Mucosa of gallbladder (tissue), 1 donor: ENCODE data around the gene EMC10. TPM values are rescaled to one million over a fixed set of nuclear protein-coding genes. Genes with fewer than 3 reads are reported as not detected.
"Not testable (repeated sequence)": the region's sequence is repeated elsewhere in the genome, so short reads cannot be mapped to it uniquely, and the experiment has no call there.

Source experiments
- DNase-seq: peaks from one replicate; pipeline ENCODE4 v3.0.0-alpha.2; 2020; ENCODE audit warnings: low spot score
- total RNA-seq: library from RNA; stranded (reverse); gene quantifications from one replicate; pipeline ENCODE4 v1.2.1, GENCODE V29; 2021
- donor health status: DM: no; HTN: no; CAD: no.

The EMC10 gene
- total RNA-seq, 1 donor from 2014 or later = 182 TPM

GRCh38 chr19:50513746-50514345 lies 37.5 kb downstream of the EMC10 start, which contains the start of gene ASPDH:
ASPDH (minus strand) TSS chr19:50513913; CDS start chr19:50513823, 90 bp downstream.
- no peak for DNase-seq

DNA sequence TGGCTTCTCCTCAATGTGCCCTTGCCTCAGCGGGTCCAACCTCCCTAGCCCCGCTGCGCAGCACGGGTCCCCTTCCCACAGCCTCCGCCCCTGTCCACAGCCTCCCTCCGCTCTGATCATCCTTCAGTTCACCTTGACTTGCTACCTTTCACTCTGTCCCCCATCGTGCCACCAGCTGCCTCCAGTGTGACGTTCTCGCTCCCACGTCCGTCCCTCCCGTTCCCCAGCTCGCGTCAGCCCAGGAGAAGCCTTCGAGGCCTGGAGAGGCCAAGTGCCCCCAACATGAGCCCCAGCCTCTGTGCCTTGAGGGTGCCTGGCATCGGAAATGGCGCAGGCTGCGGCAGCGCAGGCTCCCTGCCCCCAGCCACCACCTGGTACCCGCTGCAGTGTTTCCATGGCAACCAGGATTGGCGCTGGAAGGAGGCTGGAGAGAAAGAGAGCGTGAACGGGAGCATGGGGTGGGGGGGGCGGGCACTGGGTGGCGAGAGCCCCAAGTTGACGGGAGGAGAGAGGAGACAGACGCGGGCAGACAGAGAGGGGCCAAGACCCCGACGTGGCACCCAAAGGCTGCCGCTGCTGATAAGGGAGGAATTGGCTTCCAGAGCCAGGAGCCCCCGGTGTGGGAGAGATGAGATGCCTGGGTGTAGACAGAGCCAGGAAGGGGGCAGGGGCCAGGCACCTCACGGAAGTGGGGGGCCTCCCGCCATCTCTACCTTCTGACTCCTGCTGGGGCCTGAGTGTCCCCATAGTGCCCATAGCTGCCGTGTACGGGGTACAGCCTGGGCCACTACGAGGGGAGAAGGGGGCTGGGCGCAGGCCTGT lies 38.2 kb downstream of the EMC10 start:
- DNase-seq = no peak

DNA sequence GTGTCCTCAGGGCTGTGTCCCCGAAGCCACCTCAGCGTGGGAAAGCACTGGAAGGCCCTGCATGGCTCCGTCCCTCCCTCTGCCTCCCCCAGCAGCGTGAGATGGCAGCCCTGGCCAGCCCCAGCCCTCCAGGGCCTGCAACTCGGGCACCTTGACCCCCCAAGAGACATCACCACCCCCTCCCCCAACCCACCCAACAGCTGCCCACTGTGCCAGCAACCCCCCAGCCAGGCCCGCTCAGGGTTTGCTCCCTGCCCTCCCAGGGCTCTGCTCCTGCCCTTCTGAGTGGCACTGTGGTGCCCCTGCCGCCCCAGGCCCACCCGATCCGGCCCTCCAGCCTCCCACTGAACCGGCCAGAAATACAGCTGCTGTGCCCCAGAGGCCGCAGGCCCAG lies 38.9 kb downstream of the EMC10 start:
- DNase-seq = no peak

GRCh38 chr19:50516456-50516855 lies 40.1 kb downstream of the EMC10 start:
- DNase-seq = no peak

DNA sequence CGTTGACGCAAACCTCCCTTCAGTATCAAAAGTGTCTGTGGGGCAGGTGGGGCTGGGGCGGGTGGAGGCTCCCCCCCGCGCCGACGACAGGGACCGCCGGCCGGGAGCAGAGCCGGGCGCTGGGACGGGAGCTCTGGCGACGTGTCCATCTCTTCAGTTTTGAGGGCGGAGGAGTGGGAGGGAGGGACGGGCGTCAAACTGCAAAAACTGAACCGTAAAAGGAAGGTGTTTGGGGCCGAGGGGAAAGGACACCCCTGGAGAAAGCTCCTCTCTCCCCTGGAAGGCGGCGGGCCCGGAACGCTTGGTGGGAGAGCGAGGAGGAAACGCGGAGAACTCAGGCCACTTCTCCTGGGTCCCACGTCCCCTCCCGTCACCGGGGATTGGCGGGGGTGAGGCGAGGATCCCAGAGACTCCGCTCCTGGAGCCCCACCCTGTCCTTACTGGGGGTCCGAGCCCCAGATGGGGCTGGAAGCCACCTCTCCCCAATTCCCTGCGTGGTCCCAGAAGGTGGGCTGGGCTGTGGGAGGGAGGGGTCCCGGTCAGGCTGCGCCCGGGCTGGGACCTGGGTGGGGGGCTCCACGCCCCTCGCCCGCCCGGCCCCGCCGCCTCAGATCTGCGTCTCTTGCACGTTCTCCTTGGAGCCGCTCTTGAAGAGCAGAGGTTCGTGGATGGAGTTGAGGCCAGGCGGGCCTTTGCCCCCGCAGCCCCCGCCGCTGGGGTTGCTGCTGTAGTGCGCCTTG lies 40.8 kb downstream of the EMC10 start:
- no peak for DNase-seq

DNA sequence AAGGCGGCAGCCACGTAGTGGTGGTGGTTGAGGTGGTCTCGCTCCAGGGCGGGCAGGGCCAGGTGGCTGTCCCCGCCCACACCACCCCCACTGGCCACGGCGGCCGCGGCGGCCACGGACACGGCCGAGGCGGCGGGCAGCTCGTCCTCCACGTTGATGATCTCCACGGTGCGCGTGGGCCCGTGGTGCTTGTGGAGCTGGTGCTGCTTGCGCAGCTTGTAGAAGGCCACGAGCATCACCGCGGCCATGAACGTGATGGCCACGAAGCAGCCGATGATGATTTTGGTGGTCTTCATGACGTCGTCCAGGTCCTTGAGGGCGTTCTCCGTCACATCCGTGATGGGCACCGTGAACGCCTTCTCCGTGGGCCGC lies 41.4 kb downstream of the EMC10 start:
- no peak for DNase-seq

DNA sequence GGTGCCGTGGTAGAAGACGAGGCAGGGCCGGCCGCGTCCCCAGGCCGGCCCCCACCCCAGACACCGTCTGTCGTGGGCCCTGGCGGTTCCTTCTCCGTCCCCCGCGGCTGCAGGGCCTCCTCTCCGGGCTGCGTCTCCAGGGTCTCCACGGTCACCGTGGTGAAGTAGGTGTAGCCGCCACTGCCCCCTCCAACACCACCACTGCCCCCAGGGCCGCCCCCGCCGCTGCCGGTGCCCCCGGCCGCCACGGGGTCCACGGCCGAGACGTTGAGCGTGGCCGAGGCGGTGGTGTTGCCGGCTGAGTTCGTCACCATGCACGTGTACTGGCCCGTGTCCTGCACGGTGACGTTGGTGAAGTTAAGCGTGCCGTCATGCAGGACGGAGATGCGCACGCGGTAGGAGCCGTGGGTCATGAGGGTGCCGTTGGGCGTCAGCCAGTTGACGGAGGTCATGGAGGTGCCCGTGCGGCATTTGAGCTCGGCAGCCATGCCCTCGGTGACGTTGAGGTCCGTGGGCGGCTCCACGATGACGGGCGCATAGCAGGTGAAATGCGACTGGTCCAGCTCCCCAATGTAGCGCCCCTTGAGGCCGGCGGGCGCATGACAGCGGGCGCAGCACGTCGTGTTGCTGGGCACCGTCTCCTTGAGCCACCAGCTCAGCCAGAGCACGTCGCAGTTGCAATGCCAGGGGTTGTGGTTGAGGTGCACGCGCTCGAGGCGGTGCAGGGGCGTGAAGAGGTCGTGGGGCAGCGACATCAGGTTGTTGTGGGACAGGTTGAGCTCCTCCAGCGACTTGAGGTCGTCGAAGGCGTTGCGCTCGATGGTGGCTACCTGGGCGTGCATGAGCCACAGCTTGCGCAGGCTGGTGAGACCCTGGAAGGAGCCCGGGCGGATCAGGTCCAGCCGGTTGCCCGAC lies 42.0 kb downstream of the EMC10 start:
- DNase-seq = no peak

DNA sequence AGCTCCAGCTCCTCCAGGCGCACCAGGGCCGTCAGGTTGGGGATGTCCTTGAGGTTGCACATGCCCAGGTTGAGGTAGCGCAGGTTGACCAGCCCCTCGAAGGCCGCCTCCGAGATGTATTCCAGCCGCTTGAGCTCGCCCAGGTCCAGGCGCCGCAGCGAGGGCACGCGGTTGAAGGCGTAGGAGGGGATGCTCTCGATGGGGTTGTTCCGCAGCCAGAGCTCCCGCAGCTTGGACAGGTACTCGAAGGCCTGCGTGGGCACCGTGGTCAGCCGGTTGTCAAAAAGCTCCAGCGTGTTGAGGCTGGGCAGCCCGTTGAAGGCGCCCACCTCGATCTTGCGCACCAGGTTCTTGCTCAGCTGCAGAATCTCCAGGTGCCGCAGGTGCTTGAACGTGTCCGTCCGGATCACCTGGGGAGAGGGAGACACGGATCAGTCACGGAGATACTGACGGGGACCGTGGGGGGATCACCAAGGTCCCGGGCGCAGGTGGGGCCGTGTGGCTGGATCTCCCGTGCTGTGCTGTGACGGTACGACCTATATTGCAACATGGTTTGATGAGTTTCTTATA lies 42.8 kb downstream of the EMC10 start:
- DNase-seq = no peak

- DNase-seq = no peak
Observed at GRCh38 chr19:50520822-50521465, 44.6 kb downstream of the EMC10 start.

DNA sequence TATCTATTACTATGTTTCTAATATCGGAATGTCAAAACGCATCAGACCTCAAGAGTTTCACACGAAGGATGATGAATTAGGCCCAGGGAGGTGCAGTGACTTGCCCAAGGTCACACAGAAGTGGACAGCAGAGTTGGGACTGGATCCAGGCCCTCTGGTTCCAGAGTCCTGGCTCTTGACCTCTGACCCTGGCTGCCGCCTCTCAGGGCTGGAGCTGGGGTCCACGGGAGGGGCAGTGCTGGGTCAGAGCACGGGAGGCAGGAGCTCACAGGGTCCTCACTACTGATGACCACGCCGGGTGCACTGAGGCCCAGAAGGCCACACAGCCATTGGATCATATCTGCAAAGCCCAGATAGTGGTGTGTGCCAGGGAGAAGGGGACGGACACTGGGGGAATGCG lies 46.6 kb downstream of the EMC10 start:
- no peak for DNase-seq

DNA sequence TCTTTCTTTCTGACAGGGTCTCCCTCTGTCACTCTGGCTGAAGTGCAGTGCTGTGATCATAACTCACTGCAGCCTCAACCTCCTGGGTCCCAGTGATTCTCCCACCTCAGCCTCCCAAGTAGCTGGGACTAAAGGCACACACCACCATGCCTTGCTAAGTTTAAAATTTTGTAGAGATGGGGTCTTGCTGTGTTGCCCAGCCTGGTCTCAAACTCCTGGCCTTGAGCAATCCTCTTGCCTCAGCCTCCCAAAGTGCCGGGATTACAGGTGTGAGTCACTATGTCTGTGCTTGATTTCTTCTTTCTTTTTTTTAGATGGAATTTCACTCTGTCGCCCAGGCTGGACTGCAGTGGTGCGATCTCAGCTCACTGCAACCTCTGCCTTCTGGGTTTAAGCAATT lies 51.7 kb downstream of the EMC10 start:
- DNase-seq = not testable (repeated sequence)

DNA sequence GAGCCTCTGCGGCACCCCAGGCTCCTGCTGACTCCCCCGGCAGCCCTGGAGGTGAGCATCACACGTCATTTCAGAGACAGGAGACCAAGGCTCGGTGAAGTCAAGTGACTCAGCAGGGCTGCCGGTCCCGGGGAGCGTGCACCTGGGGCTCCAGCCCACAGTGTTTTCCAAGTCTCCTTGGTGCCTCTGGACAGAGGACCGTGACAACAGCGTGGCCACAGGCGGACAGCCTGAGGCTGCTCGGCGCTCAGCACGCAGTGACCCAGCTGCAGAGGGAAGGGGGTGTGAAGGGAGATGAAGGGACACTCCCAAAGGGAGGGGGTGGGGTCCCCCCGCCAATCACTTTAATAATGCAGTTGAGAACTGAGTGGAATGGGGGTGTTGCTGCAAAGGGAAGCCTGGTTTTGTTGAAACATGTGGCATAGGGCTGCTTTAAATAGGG lies 54.9 kb downstream of the EMC10 start:
- no peak for DNase-seq

DNA sequence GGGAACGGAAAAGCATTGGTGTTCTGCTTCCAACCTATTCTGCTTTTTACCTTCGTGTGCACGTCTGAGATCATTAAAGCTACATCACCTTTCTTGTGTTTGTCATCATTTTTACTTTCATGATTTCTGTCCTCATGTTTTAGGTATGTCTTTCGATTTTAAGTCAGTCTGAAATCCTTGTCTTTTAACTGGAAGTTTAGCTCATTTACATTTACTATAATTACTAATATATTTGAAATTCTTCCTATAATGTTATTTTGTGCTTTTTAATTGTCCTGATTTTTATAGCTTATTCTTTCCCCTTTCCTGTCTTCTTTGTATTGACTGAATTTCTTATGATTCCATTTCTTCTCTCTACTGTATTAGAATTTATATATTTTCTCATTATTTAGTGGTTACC lies 56.6 kb downstream of the EMC10 start:
- DNase-seq = no peak

DNA sequence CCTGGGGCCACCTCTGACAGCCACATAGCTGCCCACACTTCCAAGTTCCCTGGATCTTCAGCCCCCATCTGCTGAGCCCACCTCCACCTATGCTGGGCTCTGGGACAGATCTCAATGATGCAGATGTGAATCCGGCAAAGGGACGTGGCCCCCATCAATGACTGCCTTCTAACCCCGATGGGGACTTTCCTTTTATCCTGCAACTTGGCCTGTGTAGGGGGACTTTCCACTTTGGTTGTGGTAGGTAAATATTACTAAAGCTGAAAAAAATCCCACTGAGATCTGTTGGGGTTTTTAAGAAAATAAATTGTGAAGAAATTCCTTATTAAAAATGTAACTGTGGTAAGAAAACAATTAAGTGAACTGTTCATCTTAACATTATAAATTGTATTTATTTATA lies 58.2 kb downstream of the EMC10 start:
- no peak for DNase-seq

- no peak for DNase-seq
Observed at GRCh38 chr19:50535672-50536187, 59.4 kb downstream of the EMC10 start.

DNA sequence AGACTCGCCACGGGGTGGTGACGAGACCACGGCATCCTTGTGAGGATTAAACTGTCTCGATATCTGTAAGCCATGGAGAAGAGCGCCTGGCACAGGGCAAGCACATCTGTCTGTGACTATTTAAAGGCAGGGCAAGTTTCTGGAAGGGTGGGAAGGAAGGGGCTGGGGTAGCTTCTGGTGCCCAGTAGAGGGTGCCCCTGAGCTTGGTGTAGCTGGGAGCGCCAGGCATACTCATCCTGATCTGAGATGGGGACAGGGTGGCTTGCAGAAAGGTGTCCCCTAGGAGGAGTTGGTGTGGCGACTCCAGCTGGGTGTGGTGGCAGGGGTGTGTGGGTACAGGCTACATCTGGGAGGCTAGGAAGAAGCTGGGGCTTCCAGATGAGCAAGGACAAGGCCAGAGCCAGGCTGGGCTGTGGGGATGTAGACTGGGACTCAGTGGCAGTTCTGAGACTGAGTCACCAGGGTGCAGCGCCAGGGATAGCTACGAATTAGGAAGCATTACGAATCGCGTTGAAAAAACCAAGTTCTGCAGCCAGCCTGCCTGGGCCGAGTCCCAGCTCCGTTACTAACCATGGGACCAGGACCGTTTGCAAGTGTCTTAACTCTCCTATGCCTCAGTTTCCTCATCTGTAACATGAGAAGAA lies 60.5 kb downstream of the EMC10 start:
- no peak for DNase-seq

DNA sequence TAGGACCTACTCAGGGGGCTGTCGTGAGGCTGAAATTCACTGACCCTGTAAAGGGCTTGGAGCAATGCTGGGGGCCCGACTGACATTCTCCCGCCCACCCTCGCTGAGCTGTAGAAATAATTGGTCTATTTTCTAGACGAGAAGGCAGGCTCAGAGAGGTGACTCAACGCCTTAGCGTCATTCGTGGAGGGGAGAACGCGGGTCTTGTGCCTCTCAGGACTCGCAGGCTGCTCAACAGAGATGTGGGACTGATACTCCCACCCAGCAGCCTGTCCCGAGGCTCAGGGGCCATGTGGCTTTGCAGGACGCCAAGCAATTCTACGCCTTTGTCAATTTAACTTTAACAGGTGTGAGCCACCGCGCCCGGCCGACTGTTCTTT lies 61.0 kb downstream of the EMC10 start:
- DNase-seq = no peak

DNA sequence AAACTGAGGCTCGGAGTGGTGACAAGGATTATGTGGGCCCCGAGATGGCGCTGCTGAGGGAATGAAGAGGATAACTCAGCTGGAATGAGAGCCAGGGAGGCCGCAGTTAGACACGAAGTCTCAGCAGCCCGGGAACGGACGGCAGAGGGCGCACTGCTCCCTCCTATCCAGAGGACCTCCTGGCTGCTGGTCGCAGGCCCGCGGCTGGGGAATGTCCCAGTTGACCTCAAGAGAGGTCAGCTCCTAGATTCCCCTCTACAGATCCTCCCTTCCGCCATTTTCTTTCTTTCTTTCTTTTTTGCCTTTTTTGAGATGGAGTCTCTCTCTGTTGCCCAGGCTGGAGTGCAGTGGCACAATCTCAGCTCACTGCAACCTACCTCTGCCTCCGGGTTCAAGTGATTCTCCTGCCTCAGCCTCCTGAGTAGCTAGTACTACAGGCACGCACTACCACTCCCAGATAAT lies 61.5 kb downstream of the EMC10 start:
- DNase-seq = peak; percentile 62
